GM12878 (cell line): ENCODE data around the gene SLC39A11. TPM values are rescaled to one million over a fixed set of nuclear protein-coding genes. Genes with fewer than 3 reads are reported as not detected.

Experiments used
- ATAC-seq: fragments of 200-7000 bp; cut with Tn5 transposase; 3 replicates; pipeline ENCODE4 v1.9.1; 2020; ENCODE audit warnings: mild to moderate bottlenecking, moderate library complexity
- BruUV-seq: library from RNA; stranded (reverse); fragments of 400-500 nt; replicated peaks from 2 replicates; lab custom pipeline; 2021; lab: Mats Ljungman, UMichigan
- CTCF ChIA-PET: fragments of 300-600 bp; sonication (Branson Sonifier 250); formaldehyde crosslinking; extraction: SDS; loops from one replicate; lab custom pipeline; 2021; ENCODE audit warnings: inconsistent platforms; lab: Yijun Ruan, JAX
- POLR2A ChIA-PET: fragments of 350-600 bp; formaldehyde crosslinking; extraction: SDS; loops from one replicate; lab custom pipeline; 2021; ENCODE audit warnings: inconsistent platforms; lab: Charles Lee
- RAD21 ChIA-PET: fragments of 300-600 bp; sonication (Branson Sonifier 250); formaldehyde crosslinking; loops from one replicate; lab custom pipeline; 2023; ENCODE audit warnings: antibody characterized with exemption; ENCODE audit not compliant: unreplicated experiment; lab: Charles Lee
- SMC1A ChIA-PET: fragments of 300-600 bp; sonication (Branson Sonifier 250); formaldehyde crosslinking; loops from one replicate; lab custom pipeline; 2023; ENCODE audit not compliant: unreplicated experiment, uncharacterized antibody; lab: Charles Lee
- DNase-seq: peaks from one replicate; pipeline ENCODE4 v3.0.0-alpha.2; 2011; ENCODE audit warnings: low read depth, low spot score
- FAIRE-seq: peaks from 3 replicates; lab custom pipeline; 2011; peaks lifted over from hg19 to GRCh38; lab: Jason Lieb, UNC
- H2AFZ ChIP-seq: 2 replicates; pipeline ENCODE4 v1.6.0; 2011; ENCODE audit warnings: low read depth, low read length, control low read depth; ENCODE audit not compliant: control insufficient read depth
- H3K27ac ChIP-seq: 2 replicates; pipeline ENCODE4 v1.5.1; 2011; ENCODE audit warnings: control low read depth; ENCODE audit not compliant: control insufficient read depth, insufficient read depth
- H3K27me3 ChIP-seq, 2 experiments: replicated peaks in 1 of 2; 2 replicates each; pipeline versions ENCODE4 v1.6.0 to v1.6.1; 2011; ENCODE audit warnings: low read length in 1 of 2; ENCODE audit not compliant: control insufficient read depth in 2 of 2, insufficient read depth in 2 of 2
- H3K36me3 ChIP-seq, 2 experiments: 2 replicates each; pipeline ENCODE4 v1.5.1; 2011; ENCODE audit warnings: low read length in 1 of 2; ENCODE audit not compliant: control insufficient read depth in 2 of 2, insufficient read depth in 2 of 2
- H3K4me1 ChIP-seq: 2 replicates; pipeline ENCODE4 v1.6.1; 2011; ENCODE audit warnings: mild to moderate bottlenecking, low read length, moderate library complexity, mixed read lengths; ENCODE audit not compliant: control insufficient read depth, insufficient read depth
- H3K4me2 ChIP-seq: 2 replicates; pipeline ENCODE4 v1.6.0; 2011; ENCODE audit warnings: control low read depth; ENCODE audit not compliant: control insufficient read depth, insufficient read depth
- H3K4me3 ChIP-seq: fragments of 200-600 bp; sonication (generic); 2 replicates; pipeline ENCODE4 v1.5.1; 2016
- H3K79me2 ChIP-seq: 2 replicates; pipeline ENCODE4 v1.6.0; 2011; ENCODE audit warnings: low read length; ENCODE audit not compliant: control insufficient read depth, insufficient read depth
- H3K9ac ChIP-seq: 2 replicates; pipeline ENCODE4 v1.8.0; 2011; ENCODE audit warnings: low read length, control low read depth, mixed read lengths; ENCODE audit not compliant: control insufficient read depth, insufficient read depth
- H3K9me3 ChIP-seq: replicated peaks from 3 replicates; pipeline ENCODE4 v1.5.1; 2011; ENCODE audit warnings: mild to moderate bottlenecking, low read length; ENCODE audit not compliant: control insufficient read depth, insufficient read depth
- H4K20me1 ChIP-seq: 2 replicates; pipeline ENCODE4 v1.6.0; 2011; ENCODE audit not compliant: control insufficient read depth, insufficient read depth
- CHD4 ChIP-seq: fragments of 200-600 bp; sonication (generic); IDR thresholded peaks from 2 replicates; pipeline ENCODE4 v1.6.1; 2016; ENCODE audit warnings: mild to moderate bottlenecking
- DPF2 ChIP-seq: fragments of 450-650 bp; IDR thresholded peaks from 2 replicates; pipeline ENCODE4 v1.6.1; 2017; ENCODE audit warnings: mild to moderate bottlenecking
- ETV6 ChIP-seq, 2 experiments: fragments of 450-650 bp in 1 of 2; IDR thresholded peaks in 1 of 2; conservative IDR thresholded peaks in 1 of 2; 2 replicates each; pipeline ENCODE4 v1.6.1; 2014; ENCODE audit warnings: antibody characterized with exemption in 1 of 2, borderline replicate concordance in 1 of 2, low read depth in 1 of 2, mild to moderate bottlenecking in 1 of 2, moderate library complexity in 1 of 2
- FOXM1 ChIP-seq: IDR thresholded peaks from 2 replicates; pipeline ENCODE4 v1.6.1; 2012; ENCODE audit warnings: low read depth, mild to moderate bottlenecking, inconsistent platforms, low read length, moderate library complexity
- JUNB ChIP-seq: IDR thresholded peaks from 2 replicates; pipeline ENCODE4 v1.6.1; 2016; ENCODE audit warnings: antibody characterized with exemption, mild to moderate bottlenecking
- MYB ChIP-seq: fragments of 150-350 bp; IDR thresholded peaks from 2 replicates; pipeline ENCODE4 v1.6.1; 2014; ENCODE audit warnings: mild to moderate bottlenecking, low read depth, low read length, borderline replicate concordance
- NBN ChIP-seq: fragments of 450-650 bp; IDR thresholded peaks from 2 replicates; pipeline ENCODE4 v1.6.1; 2016
- RB1 ChIP-seq: fragments of 450-650 bp; formaldehyde crosslinking; IDR thresholded peaks from 2 replicates; pipeline ENCODE4 v1.6.1; 2017; ENCODE audit warnings: mild to moderate bottlenecking, borderline replicate concordance
- SPI1 ChIP-seq: IDR thresholded peaks from 2 replicates; pipeline ENCODE4 v1.6.1; 2011; ENCODE audit warnings: low read depth, mild to moderate bottlenecking, low read length, moderate library complexity, borderline replicate concordance; ENCODE audit not compliant: insufficient read depth
- TARDBP ChIP-seq: IDR thresholded peaks from 2 replicates; pipeline ENCODE4 v1.6.1; 2016; ENCODE audit warnings: borderline replicate concordance
- WGBS: methylation state at CpG from one replicate; pipeline ENCODE4 v1.1.6; 2016; ENCODE audit warnings: low lambda C conversion rate; ENCODE audit not compliant: insufficient replicate concordance, insufficient coverage; ENCODE audit errors: missing lambda C conversion rate; 5-methylcytosine and 5-hydroxymethylcytosine counted together
- in situ Hi-C: fragments of 300-500 bp; cut with MboI; formaldehyde crosslinking; loops from 9 replicates; pipeline ENCODE4 v1.14.3; 2018; ENCODE audit warnings: mixed read lengths
- intact Hi-C: fragments of 100-400 bp; cut with micrococcal nuclease; formaldehyde crosslinking; loops from one replicate; pipeline ENCODE4 v1.14.2; 2022; ENCODE audit not compliant: unreplicated experiment
- polyA plus RNA-seq, 11 experiments: library from polyadenylated mRNA; depleted of rRNA in 4 of 11; unstranded in 6 of 11; stranded (reverse) in 5 of 11; fragments of >200 nt; fragmentation: Nextera tagmentation in 4 of 11; fragmentation: Illumina TruSeq in 1 of 11; extraction: Ambion mirVana in 4 of 11; extraction: Trizol in 1 of 11; gene quantifications; 1 replicate in 1 of 11; 2 replicates in 10 of 11; pipeline versions ENCODE4 v1.2.1 to v1.2.3, GENCODE V29; 2011 to 2016; ENCODE audit warnings: inconsistent platforms in 2 of 11, missing spikeins in 2 of 11, low read depth in 1 of 11
- total RNA-seq, 4 experiments: library from RNA; depleted of rRNA in 3 of 4; stranded (reverse); fragments of >200 nt in 3 of 4; fragmentation: Illumina TruSeq in 1 of 4; extraction: Trizol in 1 of 4; gene quantifications; 2 replicates each; pipeline versions ENCODE4 v1.2.1 to v1.2.3, GENCODE V29; 2013 to 2021

Gene SLC39A11
- total and polyA plus RNA-seq, 10 of the 15 experiments (the other 5 are each of a cell fraction or from before 2014, with no cell fraction given), result 8.6 to 23.8 (median 14.0) TPM

DNA sequence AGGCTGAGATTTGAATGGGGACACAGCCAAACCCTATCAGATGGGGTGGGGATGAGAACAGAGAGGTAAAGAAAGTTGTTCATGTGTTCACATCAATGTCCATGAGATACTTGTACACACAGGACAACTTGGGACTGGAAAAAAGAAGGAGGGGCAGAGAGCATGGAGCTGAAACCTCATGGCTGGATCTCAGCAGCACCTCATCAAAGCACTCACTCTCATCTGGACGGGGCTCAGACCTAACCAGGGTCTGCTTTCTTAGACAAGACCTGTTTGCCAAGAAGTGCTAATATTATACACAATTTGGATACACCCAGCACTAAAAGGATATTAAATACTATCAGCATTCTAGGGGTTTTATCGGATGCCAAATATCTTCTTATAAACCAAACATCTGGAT, 399.8 kb downstream of the SLC39A11 start:
- ChIA-PET RAD21 (no interaction called here), CTCF (no interaction called here), SMC1A (no interaction called here), POLR2A (no interaction called here)
- intact Hi-C loops, result no loop called here
- no peaks in the 10 kb centered on the region for H3K79me2 ChIP-seq
- H3K9ac ChIP-seq, result no peak overlapping the region
- no peaks in the 10 kb centered on the region for H4K20me1 ChIP-seq
- no peak overlapping the region for H3K27ac ChIP-seq
- BruUV-seq, result no TSS peak
- no peak overlapping the region for H3K4me2 ChIP-seq
- H3K27me3 ChIP-seq, result no peaks in the 10 kb centered on the region
- H3K4me1 ChIP-seq, result no peaks in the 10 kb centered on the region
- no peaks in the 10 kb centered on the region; a peak in 1 of 4 replicates for H3K36me3 ChIP-seq
- ATAC-seq, result no peak
- in situ Hi-C loops, result no loop called here
- no peak for DNase-seq
- no peak overlapping the region for H3K4me3 ChIP-seq
- WGBS, result 50% methylated on average over 2 of the region's 2 CpGs
- TF ChIP-seq TARDBP (no peak), MYB (no peak)
- TF ChIP-seq, all 136 proteins: peak for 0
- Histone ChIP-seq H2AFZ (no peak overlapping the region), H3K9me3 (no peaks in the 10 kb centered on the region)
- FAIRE-seq, result no peak

DNA sequence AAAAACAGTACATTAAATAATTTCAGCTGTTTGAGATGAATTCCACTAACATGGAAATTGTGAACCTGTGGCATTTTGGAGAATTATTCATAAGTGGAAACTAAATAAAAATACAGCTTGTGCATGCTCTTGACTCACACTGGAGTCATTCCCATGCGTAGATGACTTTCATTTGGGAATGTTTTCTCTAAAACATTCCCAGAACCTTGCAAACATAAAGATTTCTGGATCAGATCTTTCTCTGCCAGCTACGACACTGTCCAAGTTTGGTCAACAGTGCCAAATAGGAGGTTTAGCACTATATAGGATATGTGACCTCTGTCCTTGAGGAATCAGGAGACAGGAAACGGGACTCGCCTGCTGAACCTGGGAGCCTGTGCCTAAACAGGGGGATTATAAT, 400.9 kb downstream of the SLC39A11 start:
- FAIRE-seq, result no peak
- no peak overlapping the region for H3K27ac ChIP-seq
- H4K20me1 ChIP-seq, result no peaks in the 10 kb centered on the region
- no peak for ATAC-seq
- no peak overlapping the region for H2AFZ ChIP-seq
- 72% methylated on average over 4 of the region's 4 CpGs for WGBS
- intact Hi-C loops, result no loop called here
- TF ChIP-seq SPI1 (no peak), JUNB (no peak), NBN (no peak), RB1 (no peak), CHD4 (no peak), DPF2 (no peak), FOXM1 (no peak), ETV6 (conservative IDR thresholded peaks at IDR 0.05 in 1 of 2, IDR thresholded peaks at IDR 0.05 in 1 of 2; ENCODE audit: borderline replicate concordance in 1 of 2, low read depth in 1 of 2) (no peak)
- ChIA-PET SMC1A (no interaction called here), CTCF (interaction anchor here (0.6 to 1.6 kb wide), 2 partner anchors 132 to 163 kb away, joined by 3 to 4 read pairs; no protein-coding TSS in a partner anchor), POLR2A (no interaction called here), RAD21 (interaction anchor here (1.7 kb wide), 1 partner anchor 36 kb away, joined by 5 read pairs; no protein-coding TSS in a partner anchor)
- H3K4me1 ChIP-seq, result no peaks in the 10 kb centered on the region
- no peaks in the 10 kb centered on the region for H3K9me3 ChIP-seq
- no TSS peak for BruUV-seq
- H3K79me2 ChIP-seq, result no peaks in the 10 kb centered on the region
- no peaks in the 10 kb centered on the region; a peak in 1 of 4 replicates for H3K36me3 ChIP-seq
- in situ Hi-C loops, result no loop called here
- no peaks in the 10 kb centered on the region for H3K27me3 ChIP-seq
- H3K4me3 ChIP-seq, result no peak overlapping the region
- H3K4me2 ChIP-seq, result no peak overlapping the region
- DNase-seq, result no peak
- no peak overlapping the region for H3K9ac ChIP-seq
